ENCODE measurements around the gene CYLD. TPM values are rescaled to one million over a fixed set of nuclear protein-coding genes. Genes with fewer than 3 reads are reported as not detected.

Gene CYLD
- total and polyA plus RNA-seq, 2 of the 4 experiments (the other 2 are of a cell fraction) = 16.2 to 37.3 TPM

GRCh38 chr16:50717494-50717893 is 24.4 kb upstream of the CYLD start:
- no TSS peak for BruUV-seq (replicated peaks)
- no peak overlapping the region for H3K14ac ChIP-seq (replicated peaks; ENCODE audit: low read depth, low read length)
- no peak overlapping the region for H2AK5ac ChIP-seq (ENCODE audit: low read depth, low read length)
- no peak overlapping the region for H2BK15ac ChIP-seq (ENCODE audit: low read depth, low read length)
- no peak overlapping the region for H3K18ac ChIP-seq (ENCODE audit: low read depth, low read length)
- WGBS, 2 experiments (ENCODE audit: extremely low coverage in 2 of 2, insufficient read length in 1 of 2) = no CpG with 5 or more reads among the region's 5 CpGs
- no peaks in the 10 kb centered on the region for H3K9me3 ChIP-seq (ENCODE audit: control insufficient read depth, insufficient read depth, low read length)
- dilution Hi-C loops (cut with HindIII; ENCODE audit: low sequenced_read_pairs, unreplicated experiment) (no loop called here), intact Hi-C loops (cut with micrococcal nuclease) (no loop called here), in situ Hi-C loops (cut with MboI; ENCODE audit: low sequenced_read_pairs) (no loop called here)
- no peak overlapping the region for H3K23ac ChIP-seq (ENCODE audit: low read depth, low read length)
- H3K4me2 ChIP-seq (ENCODE audit: low read depth, low read length) = no peak overlapping the region
- no peak overlapping the region for H4K91ac ChIP-seq (ENCODE audit: insufficient read depth, low read depth, low read length)
- H3K27ac ChIP-seq (ENCODE audit: insufficient read depth, low read length) = no peak overlapping the region
- no peak overlapping the region for H3K4ac ChIP-seq (ENCODE audit: low read depth, low read length)
- H4K20me1 ChIP-seq (ENCODE audit: insufficient read depth, low read length) = no peaks in the 10 kb centered on the region
- no peak overlapping the region for H2BK5ac ChIP-seq (ENCODE audit: low read depth, low read length, poor library complexity, severe bottlenecking)
- ChIA-PET CTCF (no interaction called here), POLR2A (ENCODE audit: unreplicated experiment) (no interaction called here)
- H3K79me1 ChIP-seq (ENCODE audit: low read depth in 1 of 2, low read length in 2 of 2) = no peaks in the 10 kb centered on the region
- H4K5ac ChIP-seq (ENCODE audit: low read depth, low read length) = no peak overlapping the region
- H3K56ac ChIP-seq (ENCODE audit: extremely low read depth, insufficient read depth, low read length) = no peak overlapping the region
- no peak overlapping the region for H3K9ac ChIP-seq (ENCODE audit: low read depth, low read length)
- no peak overlapping the region for H2AK9ac ChIP-seq (replicated peaks; ENCODE audit: low read depth, low read length, poor library complexity)
- no peak overlapping the region for H4K8ac ChIP-seq (ENCODE audit: low read depth in 2 of 2, low read length in 2 of 2)
- H2BK20ac ChIP-seq (ENCODE audit: low read depth, low read length) = no peak overlapping the region
- TF ChIP-seq CEBPB (IDR thresholded peaks at IDR 0.05; ENCODE audit: low read depth, low read length) (no peak), MAZ (IDR thresholded peaks at IDR 0.05; ENCODE audit: borderline replicate concordance, low read depth, low read length) (no peak), MAFK (IDR thresholded peaks at IDR 0.05; ENCODE audit: low read depth, low read length) (no peak), SMC3 (IDR thresholded peaks at IDR 0.05; ENCODE audit: low read depth, low read length) (no peak), BHLHE40 (IDR thresholded peaks at IDR 0.05; ENCODE audit: low read depth, low read length) (no peak), NFE2L2 (IDR thresholded peaks at IDR 0.05; ENCODE audit: low read depth, low read length) (no peak), FOS (IDR thresholded peaks at IDR 0.05; ENCODE audit: low read depth, low read length) (no peak), USF2 (IDR thresholded peaks at IDR 0.05; ENCODE audit: low read depth, low read length) (no peak), CTCF (conservative IDR thresholded peaks at IDR 0.05; ENCODE audit: low read depth, low read length) (no peak), RAD21 (IDR thresholded peaks at IDR 0.05; ENCODE audit: low read length) (no peak), RFX5 (IDR thresholded peaks at IDR 0.05; ENCODE audit: low read depth, low read length) (no peak), MXI1 (IDR thresholded peaks at IDR 0.05; ENCODE audit: borderline replicate concordance, low read depth, low read length) (no peak), RCOR1 (IDR thresholded peaks at IDR 0.05; ENCODE audit: insufficient replicate concordance, low read length) (no peak)
- H2AFZ ChIP-seq (replicated peaks; ENCODE audit: low read length, poor library complexity) = no peak overlapping the region
- DNase-seq = no peak
- H3K27me3 ChIP-seq (ENCODE audit: control insufficient read depth, insufficient read depth, low read length) = no peaks in the 10 kb centered on the region; the same call in 1 of the 2 replicates
- no peak for ATAC-seq (ENCODE audit: low read depth)
- no peaks in the 10 kb centered on the region for H3K9me1 ChIP-seq (ENCODE audit: insufficient read depth, low read length)
- no peak overlapping the region for H3K4me3 ChIP-seq (ENCODE audit: insufficient read depth, low read depth, low read length)
- no peaks in the 10 kb centered on the region for H3K4me1 ChIP-seq (ENCODE audit: control insufficient read depth, insufficient read depth, low read length)
- no peaks in the 10 kb centered on the region for H3K36me3 ChIP-seq (ENCODE audit: control insufficient read depth, insufficient read depth, low read length)
- H2BK120ac ChIP-seq (ENCODE audit: low read depth, low read length) = no peak overlapping the region

All from IMR-90 (cell line).